Measurements from ENCODE around the gene METTL26.

GRCh38 chr16:603933-604332 lies 32.2 kb downstream of the METTL26 start:
- no peak for TF ChIP-seq CTCF (IDR thresholded peaks at IDR 0.05; ENCODE audit: low read depth, low read length)
- no peak for TF ChIP-seq EZH2phosphoT487 (IDR thresholded peaks at IDR 0.05; ENCODE audit: low read depth)
